Neural crest cell (in vitro differentiated cells): Measurements from ENCODE around the gene DACT1. TPM values are rescaled to one million over a fixed set of nuclear protein-coding genes. Genes with fewer than 3 reads are reported as not detected.

Source experiments
- DNase-seq: peaks from one replicate; pipeline ENCODE4 v3.0.0; 2021; ENCODE audit warnings: low read depth, mixed read lengths, low spot score
- H3K27ac Mint-ChIP-seq: one replicate; pipeline ENCODE4 v1.8.0; 2021; ENCODE audit warnings: mild to moderate bottlenecking, mixed read lengths; ENCODE audit not compliant: unreplicated experiment
- H3K27me3 Mint-ChIP-seq: 2 replicates; pipeline ENCODE4 v1.8.0; 2021; ENCODE audit warnings: low read depth, mild to moderate bottlenecking, mixed read lengths
- H3K36me3 Mint-ChIP-seq: 2 replicates; pipeline ENCODE4 v1.8.0; 2021; ENCODE audit warnings: low read depth, mild to moderate bottlenecking, mixed read lengths
- H3K4me1 Mint-ChIP-seq: 2 replicates; pipeline ENCODE4 v1.8.0; 2021; ENCODE audit warnings: mixed read lengths
- H3K4me3 Mint-ChIP-seq: one replicate; pipeline ENCODE4 v1.8.0; 2021; ENCODE audit warnings: mild to moderate bottlenecking, mixed read lengths
- H3K9me3 Mint-ChIP-seq: 2 replicates; pipeline ENCODE4 v1.8.0; 2021; ENCODE audit warnings: mixed read lengths
- CTCF ChIP-seq: fragments of 200-600 bp; sonication (generic); conservative IDR thresholded peaks from 2 replicates; pipeline ENCODE4 v1.5.0; 2021; ENCODE audit warnings: antibody characterized with exemption, mild to moderate bottlenecking
- total RNA-seq: library from RNA; stranded (reverse); gene quantifications from 2 replicates; pipeline ENCODE4 v1.2.1, GENCODE V29; 2021

DACT1 gene
- total RNA-seq, 1 donor from 2014 or later: 5.2 TPM

DNA sequence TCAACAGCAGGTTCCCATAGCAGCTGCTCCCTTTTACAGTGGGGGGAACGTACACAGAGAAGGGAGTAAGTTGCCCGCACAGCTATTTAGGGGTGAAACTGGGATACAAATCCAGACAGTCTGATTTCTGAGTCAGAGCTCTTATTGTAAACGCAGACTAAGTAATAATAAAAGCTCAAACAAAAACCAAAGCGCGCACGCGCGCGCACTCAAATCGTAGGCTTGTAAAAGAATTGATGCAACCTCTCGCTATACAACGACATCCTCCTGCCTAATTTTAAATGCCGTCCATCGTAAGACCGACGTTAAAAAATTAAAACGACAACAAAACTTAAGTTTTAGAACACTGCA is 747 bp upstream of the DACT1 start:
- peak overlapping the region; percentile 80 for H3K27ac Mint-ChIP-seq
- H3K9me3 Mint-ChIP-seq: no peaks in the 10 kb centered on the region
- no peak for DNase-seq
- peaks cover 57% of the 10 kb centered on the region for H3K27me3 Mint-ChIP-seq
- no peak for TF ChIP-seq CTCF
- H3K4me3 Mint-ChIP-seq: peak overlapping the region; percentile 90
- peaks cover 48% of the 10 kb centered on the region for H3K4me1 Mint-ChIP-seq
- H3K36me3 Mint-ChIP-seq: no peaks in the 10 kb centered on the region

DNA sequence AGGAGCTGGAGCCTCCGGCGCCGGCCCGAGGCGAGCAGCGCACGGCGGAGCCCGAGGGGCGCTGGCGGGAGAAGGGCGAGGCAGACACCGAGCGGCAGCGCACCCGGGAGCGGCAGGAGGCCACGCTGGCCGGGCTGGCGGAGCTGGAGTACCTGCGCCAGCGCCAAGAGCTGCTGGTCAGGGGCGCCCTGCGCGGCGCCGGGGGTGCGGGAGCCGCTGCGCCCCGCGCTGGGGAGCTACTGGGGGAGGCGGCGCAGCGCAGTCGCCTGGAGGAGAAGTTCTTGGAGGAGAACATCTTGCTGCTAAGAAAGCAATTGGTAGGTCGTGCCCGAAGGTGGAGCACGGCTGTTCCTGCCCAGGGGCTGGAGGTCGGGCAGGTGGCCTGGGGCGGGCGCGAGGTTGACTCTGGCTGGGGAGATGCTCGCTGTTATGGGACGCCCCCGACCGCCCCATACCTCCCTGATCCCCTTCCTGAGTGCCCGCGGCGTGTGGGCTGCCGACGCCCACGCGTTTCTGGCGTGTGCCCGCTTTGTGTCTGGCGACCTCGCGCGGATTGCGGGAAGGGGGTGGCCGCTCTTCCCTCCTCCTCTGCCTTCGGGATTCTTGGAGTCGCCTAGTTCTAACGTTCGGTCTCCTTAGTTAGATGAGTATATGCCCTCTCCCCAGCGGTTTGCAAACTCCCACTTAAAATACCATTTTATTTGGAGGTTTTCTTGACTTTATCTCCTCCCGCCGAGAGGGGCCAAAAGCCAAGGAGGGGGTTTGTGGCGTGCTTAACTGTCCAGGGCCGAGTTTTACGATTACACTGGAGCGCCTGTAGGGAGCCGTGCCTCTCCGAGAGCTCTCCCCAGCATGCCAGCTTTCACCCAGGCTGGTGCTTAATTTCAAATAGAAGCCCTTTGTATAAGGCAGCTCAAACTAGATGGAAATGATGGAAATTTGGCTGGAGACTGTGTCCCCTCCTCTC is 752 bp downstream of the DACT1 start:
- Mint-ChIP-seq H3K4me1 (peaks cover 49% of the 10 kb centered on the region), H3K36me3 (no peaks in the 10 kb centered on the region), H3K27ac (no peak overlapping the region), H3K27me3 (peaks cover 52% of the 10 kb centered on the region), H3K4me3 (peak overlapping the region; percentile 91), H3K9me3 (no peaks in the 10 kb centered on the region)
- TF ChIP-seq CTCF: peak; percentile 24
- DNase-seq: peak; percentile 26

- Mint-ChIP-seq H3K27me3 (peaks cover 45% of the 10 kb centered on the region), H3K4me1 (peaks cover 49% of the 10 kb centered on the region), H3K9me3 (no peaks in the 10 kb centered on the region), H3K36me3 (no peaks in the 10 kb centered on the region), H3K4me3 (peak overlapping the region; percentile 91), H3K27ac (no peak overlapping the region)
- DNase-seq: no peak
- TF ChIP-seq CTCF: no peak
Measured at GRCh38 chr14:58639198-58639565, 1.4 kb downstream of the DACT1 start.

DNA sequence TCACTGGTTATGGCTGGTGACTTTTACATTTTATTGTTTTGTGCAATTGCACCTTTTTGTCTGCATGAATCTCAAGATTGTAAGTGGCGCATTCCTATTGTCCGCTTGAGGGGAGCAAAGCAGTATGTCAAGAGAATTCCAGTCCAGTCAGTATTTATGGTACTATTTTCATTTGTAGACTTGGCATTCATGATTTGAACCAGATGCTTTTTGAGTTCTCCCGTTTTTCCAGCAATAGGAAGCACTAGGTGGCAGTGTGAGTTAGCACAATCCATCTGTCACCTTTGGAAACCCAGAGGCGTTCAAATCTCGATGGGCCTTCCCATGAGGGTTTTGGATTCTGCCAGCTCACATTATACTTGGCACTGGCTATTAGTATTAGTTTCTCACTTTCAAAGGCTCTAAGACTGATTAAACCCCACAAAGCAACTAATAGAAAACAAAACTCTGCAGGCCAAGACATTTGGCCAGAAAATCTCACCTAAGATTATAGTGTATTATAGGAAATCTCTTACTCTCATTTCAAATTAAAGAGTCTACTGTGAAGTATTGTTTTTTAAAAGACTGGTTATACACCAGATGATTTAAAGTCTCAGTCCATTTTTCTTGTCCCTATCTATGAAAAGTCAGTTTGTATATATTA is 2.2 kb downstream of the DACT1 start:
- H3K36me3 Mint-ChIP-seq: peaks cover under 1% of the 10 kb centered on the region
- peaks cover 41% of the 10 kb centered on the region for H3K4me1 Mint-ChIP-seq
- peak; percentile 64 for TF ChIP-seq CTCF
- no peak overlapping the region for H3K27ac Mint-ChIP-seq
- H3K27me3 Mint-ChIP-seq: peaks cover 38% of the 10 kb centered on the region
- DNase-seq: peak; percentile 34
- H3K4me3 Mint-ChIP-seq: peak overlapping the region; percentile 91
- H3K9me3 Mint-ChIP-seq: no peaks in the 10 kb centered on the region

DNA sequence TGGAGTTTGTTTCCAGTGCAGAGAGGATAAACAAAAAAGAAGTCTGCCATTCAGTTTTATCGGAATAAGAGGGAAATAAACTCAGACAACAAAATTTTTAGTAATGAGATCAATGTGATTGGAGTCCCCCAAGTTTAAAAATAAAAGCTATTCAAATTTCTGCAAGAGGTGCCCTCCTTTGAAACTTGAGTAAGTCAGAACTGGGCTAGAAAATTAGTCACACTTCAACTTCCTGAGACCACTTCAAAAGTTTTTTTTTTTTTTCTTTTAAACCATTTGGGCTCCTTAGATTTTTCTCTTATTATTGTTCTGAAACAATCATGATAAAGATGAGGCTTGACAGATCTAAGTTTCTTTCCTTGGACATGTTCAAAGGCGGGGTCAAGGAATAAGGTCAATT is 3.2 kb downstream of the DACT1 start:
- no peak for TF ChIP-seq CTCF
- H3K27me3 Mint-ChIP-seq: peaks cover 31% of the 10 kb centered on the region
- no peaks in the 10 kb centered on the region for H3K9me3 Mint-ChIP-seq
- H3K36me3 Mint-ChIP-seq: peaks cover 6% of the 10 kb centered on the region
- DNase-seq: no peak
- no peak overlapping the region for H3K4me3 Mint-ChIP-seq
- peaks cover 34% of the 10 kb centered on the region for H3K4me1 Mint-ChIP-seq
- H3K27ac Mint-ChIP-seq: no peak overlapping the region
